ENCODE data around the gene PNPLA5. TPM values are rescaled to one million over a fixed set of nuclear protein-coding genes. Genes with fewer than 3 reads are reported as not detected.

Gene PNPLA5
- total and polyA plus RNA-seq, 2 of the 13 experiments (the other 11 are each of a cell fraction or from before 2014, with no cell fraction given), result not detected

GRCh38 chr22:43884600-43885318, 7.1 kb downstream of the PNPLA5 start:
- ChIA-PET CTCF (ENCODE audit: low intra/inter-chr PET ratio, low total read pairs) (interaction anchor here (1.1 kb wide), 1 partner anchor 61 kb away, joined by 4 read pairs; no protein-coding TSS in a partner anchor), POLR2A (interaction anchor here (0.6 kb wide), 1 partner anchor 139 kb away, joined by 3 read pairs; no protein-coding TSS in a partner anchor)
- no peaks in the 10 kb centered on the region for H3K79me2 ChIP-seq (ENCODE audit: insufficient read depth, low read length)
- no peaks in the 10 kb centered on the region for H3K36me3 ChIP-seq (replicated peaks in 1 of 2; ENCODE audit: control insufficient read depth in 1 of 2, insufficient read depth in 2 of 2, low read length in 2 of 2)
- H3K9ac ChIP-seq (ENCODE audit: insufficient read depth, low read depth, low read length), result no peak overlapping the region
- no peak overlapping the region for H2AFZ ChIP-seq (ENCODE audit: low read length)
- FAIRE-seq (no peak), ATAC-seq (peak; percentile 54), DNase-seq (ENCODE audit: low spot score) (no peak)
- no peaks in the 10 kb centered on the region for H4K20me1 ChIP-seq (ENCODE audit: insufficient read depth, low read length)
- in situ Hi-C loops (cut with HindIII; ENCODE audit: extremely low pct_ligation_motif_present, low pct_unique_long_range_greater_than_20kb), result loop anchor here (25.0 kb wide), 1 partner anchor 753 kb away; no protein-coding TSS in a partner anchor
- no peak overlapping the region for H3K4me3 ChIP-seq (replicated peaks in 1 of 3; ENCODE audit: insufficient read depth in 1 of 3, low read depth in 2 of 3, low read length in 3 of 3)
- intact Hi-C loops (cut with micrococcal nuclease; ENCODE audit: unreplicated experiment), result no loop called here
- no peaks in the 10 kb centered on the region for H3K9me3 ChIP-seq (ENCODE audit: low read length)
- H3K27me3 ChIP-seq (ENCODE audit: control insufficient read depth in 1 of 2, insufficient read depth in 2 of 2, low read length in 2 of 2), result no peaks in the 10 kb centered on the region; a peak in 2 of 5 replicates
- 50% methylated on average over 4 of the region's 18 CpGs for WGBS (ENCODE audit: low lambda C conversion rate)
- no peak overlapping the region for H3K27ac ChIP-seq (ENCODE audit: extremely low read length, insufficient read depth, low read length)
- no TSS peak for BruUV-seq (replicated peaks)
- no peaks in the 10 kb centered on the region for H3K4me1 ChIP-seq (ENCODE audit: insufficient read depth, low read length)
- H3K4me2 ChIP-seq (ENCODE audit: low read depth, low read length), result no peak overlapping the region
- TF ChIP-seq ZSCAN21 (CRISPR knock-in tag; IDR thresholded peaks at IDR 0.05; ENCODE audit: borderline replicate concordance) (no peak), ZNF224 (CRISPR knock-in tag; IDR thresholded peaks at IDR 0.05) (no peak), U2AF1 (optimal IDR thresholded peaks at IDR 0.05; ENCODE audit: low read depth, low read length) (no peak), STAG1 (CRISPR knock-in tag; IDR thresholded peaks at IDR 0.05) (peak; percentile 46), SALL1 (CRISPR knock-in tag; IDR thresholded peaks at IDR 0.05) (no peak), ELF1 (CRISPR knock-in tag; IDR thresholded peaks at IDR 0.05) (no peak), ZMYM3 (CRISPR knock-in tag; IDR thresholded peaks at IDR 0.05) (no peak), ZNF639 (CRISPR knock-in tag; conservative IDR thresholded peaks at IDR 0.05) (no peak), ZNF263 (CRISPR knock-in tag; IDR thresholded peaks at IDR 0.05) (peak; percentile 77), ZNF776 (CRISPR knock-in tag; IDR thresholded peaks at IDR 0.05) (no peak), PAF1 (CRISPR knock-in tag; IDR thresholded peaks at IDR 0.05) (no peak), ZSCAN30 (CRISPR knock-in tag; IDR thresholded peaks at IDR 0.05) (no peak)
- TF ChIP-seq, protein P1, sequence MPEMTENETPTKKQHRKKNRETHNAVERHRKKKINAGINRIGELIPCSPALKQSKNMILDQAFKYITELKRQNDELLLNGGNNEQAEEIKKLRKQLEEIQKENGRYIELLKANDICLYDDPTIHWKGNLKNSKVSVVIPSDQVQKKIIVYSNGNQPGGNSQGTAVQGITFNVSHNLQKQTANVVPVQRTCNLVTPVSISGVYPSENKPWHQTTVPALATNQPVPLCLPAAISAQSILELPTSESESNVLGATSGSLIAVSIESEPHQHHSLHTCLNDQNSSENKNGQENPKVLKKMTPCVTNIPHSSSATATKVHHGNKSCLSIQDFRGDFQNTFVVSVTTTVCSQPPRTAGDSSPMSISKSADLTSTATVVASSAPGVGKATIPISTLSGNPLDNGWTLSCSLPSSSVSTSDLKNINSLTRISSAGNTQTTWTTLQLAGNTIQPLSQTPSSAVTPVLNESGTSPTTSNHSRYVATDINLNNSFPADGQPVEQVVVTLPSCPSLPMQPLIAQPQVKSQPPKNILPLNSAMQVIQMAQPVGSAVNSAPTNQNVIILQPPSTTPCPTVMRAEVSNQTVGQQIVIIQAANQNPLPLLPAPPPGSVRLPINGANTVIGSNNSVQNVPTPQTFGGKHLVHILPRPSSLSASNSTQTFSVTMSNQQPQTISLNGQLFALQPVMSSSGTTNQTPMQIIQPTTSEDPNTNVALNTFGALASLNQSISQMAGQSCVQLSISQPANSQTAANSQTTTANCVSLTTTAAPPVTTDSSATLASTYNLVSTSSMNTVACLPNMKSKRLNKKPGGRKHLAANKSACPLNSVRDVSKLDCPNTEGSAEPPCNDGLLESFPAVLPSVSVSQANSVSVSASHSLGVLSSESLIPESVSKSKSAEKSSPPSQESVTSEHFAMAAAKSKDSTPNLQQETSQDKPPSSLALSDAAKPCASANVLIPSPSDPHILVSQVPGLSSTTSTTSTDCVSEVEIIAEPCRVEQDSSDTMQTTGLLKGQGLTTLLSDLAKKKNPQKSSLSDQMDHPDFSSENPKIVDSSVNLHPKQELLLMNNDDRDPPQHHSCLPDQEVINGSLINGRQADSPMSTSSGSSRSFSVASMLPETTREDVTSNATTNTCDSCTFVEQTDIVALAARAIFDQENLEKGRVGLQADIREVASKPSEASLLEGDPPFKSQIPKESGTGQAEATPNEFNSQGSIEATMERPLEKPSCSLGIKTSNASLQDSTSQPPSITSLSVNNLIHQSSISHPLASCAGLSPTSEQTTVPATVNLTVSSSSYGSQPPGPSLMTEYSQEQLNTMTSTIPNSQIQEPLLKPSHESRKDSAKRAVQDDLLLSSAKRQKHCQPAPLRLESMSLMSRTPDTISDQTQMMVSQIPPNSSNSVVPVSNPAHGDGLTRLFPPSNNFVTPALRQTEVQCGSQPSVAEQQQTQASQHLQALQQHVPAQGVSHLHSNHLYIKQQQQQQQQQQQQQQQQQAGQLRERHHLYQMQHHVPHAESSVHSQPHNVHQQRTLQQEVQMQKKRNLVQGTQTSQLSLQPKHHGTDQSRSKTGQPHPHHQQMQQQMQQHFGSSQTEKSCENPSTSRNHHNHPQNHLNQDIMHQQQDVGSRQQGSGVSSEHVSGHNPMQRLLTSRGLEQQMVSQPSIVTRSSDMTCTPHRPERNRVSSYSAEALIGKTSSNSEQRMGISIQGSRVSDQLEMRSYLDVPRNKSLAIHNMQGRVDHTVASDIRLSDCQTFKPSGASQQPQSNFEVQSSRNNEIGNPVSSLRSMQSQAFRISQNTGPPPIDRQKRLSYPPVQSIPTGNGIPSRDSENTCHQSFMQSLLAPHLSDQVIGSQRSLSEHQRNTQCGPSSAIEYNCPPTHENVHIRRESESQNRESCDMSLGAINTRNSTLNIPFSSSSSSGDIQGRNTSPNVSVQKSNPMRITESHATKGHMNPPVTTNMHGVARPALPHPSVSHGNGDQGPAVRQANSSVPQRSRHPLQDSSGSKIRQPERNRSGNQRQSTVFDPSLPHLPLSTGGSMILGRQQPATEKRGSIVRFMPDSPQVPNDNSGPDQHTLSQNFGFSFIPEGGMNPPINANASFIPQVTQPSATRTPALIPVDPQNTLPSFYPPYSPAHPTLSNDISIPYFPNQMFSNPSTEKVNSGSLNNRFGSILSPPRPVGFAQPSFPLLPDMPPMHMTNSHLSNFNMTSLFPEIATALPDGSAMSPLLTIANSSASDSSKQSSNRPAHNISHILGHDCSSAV (CRISPR knock-in tag; IDR thresholded peaks at IDR 0.05; ENCODE audit: borderline replicate concordance), result no peak
- TF ChIP-seq, protein P2, sequence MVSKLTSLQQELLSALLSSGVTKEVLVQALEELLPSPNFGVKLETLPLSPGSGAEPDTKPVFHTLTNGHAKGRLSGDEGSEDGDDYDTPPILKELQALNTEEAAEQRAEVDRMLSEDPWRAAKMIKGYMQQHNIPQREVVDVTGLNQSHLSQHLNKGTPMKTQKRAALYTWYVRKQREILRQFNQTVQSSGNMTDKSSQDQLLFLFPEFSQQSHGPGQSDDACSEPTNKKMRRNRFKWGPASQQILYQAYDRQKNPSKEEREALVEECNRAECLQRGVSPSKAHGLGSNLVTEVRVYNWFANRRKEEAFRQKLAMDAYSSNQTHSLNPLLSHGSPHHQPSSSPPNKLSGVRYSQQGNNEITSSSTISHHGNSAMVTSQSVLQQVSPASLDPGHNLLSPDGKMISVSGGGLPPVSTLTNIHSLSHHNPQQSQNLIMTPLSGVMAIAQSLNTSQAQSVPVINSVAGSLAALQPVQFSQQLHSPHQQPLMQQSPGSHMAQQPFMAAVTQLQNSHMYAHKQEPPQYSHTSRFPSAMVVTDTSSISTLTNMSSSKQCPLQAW (CRISPR knock-in tag; IDR thresholded peaks at IDR 0.05), result no peak

Measured in HepG2 (cell line).